ENCODE measurements around the gene BAHD1.

Gene BAHD1

GRCh38 chr15:40440743-40441564, at the start of gene BAHD1:
BAHD1 (plus strand) TSS chr15:40440953; CDS start chr15:40458465, 17,512 bp downstream.
- peak; percentile 73 for DNase-seq

DNA sequence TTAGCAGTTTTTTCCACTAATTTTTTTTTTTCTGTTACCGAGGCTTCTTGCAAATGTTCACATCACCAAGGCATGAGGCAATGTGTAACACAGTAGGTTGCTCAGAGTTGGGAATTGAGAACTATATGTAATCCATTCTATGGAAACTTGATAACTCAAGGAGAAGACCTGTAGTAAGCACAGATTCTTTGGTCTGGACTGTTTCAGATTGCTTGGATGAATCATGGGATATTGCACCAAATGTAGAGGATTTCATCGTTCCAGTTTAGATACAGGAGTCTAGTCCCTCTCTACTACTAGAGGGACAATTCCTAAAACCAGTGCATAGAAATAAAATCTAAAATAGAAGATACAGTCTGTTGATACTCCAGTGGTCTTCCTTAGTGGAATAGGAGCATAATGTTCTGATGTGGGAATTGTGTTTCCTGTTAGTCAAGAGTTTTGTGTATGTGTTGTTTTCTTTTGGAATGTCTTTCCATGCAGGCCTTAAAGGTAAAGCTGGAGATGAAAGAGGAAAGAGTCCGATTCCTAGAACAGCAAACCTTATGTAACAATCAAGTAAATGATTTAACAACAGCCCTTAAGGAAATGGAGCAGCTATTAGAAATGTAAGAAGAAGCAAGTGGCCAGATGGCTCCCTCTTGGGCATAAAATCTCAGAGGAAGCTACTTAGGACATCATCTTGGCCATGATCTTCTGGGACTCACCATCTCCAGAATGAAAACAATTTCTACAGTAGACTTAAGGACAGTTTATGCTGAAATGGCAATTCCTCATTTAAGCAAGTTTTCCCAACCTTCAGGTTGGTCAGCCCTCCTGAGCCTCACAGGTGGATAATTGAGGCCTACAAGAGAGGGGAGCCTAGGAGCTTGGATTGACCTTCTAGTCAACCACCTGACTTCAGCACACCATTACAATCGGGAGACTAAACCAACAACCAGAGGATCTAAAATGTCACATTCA, 47.5 kb upstream of the BAHD1 start:
- no peak for DNase-seq

DNA sequence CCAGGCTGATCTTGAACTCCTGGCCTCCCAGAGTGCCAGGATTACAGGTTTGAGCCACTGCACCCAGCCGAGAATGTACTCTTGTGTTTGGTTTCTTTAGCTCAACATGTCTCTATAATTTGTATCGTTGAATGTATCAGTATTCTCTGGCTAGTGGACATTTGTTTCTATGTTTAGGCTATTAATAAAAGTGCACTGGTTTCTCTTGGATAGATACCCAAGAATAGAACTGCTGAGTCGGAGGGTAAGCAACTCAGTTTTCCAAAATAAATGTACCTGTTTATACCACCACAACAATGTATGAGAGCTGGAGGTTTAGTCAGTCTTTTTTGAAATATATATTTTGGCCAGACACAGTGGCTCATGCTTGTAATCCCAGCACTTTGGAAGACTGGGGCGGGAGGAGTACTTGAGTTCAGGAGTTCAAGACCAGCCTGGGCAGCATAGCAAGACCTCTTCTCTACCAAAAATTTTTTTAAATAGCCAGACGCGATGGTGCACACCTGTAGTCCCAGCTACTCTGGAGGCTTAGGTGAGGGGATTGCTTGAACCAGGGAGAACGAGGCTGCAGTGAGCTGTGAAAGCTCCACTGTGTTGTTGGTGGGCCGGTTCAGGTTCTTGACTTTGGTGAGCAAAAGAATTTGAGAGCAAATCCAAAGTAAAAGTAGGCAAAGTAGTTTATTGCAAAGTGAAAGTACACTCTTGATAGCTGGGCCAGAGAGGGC, 42.9 kb upstream of the BAHD1 start:
- no peak for DNase-seq

DNA sequence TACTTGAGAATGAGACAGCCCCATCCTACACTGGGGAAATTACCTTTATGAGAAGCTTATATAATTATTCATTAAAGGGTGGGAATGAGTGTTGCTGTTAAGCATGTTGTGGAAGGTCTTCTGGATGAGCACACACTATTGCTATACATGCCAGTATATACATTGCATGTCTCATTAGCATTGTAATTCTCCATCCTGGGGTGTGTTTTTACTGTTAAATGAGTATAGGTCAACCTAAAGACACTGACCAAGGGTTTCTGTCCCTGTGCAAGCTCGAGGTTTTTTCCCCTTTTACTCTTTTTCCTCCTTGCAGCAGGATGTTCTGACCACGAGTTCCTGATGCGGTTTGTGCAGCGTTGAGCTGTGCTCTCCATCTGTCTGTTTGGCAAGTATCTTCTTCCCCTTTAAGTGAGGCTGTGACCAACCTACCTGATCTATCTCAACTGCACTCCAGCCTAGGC, 42.3 kb upstream of the BAHD1 start:
- no peak for DNase-seq

DNA sequence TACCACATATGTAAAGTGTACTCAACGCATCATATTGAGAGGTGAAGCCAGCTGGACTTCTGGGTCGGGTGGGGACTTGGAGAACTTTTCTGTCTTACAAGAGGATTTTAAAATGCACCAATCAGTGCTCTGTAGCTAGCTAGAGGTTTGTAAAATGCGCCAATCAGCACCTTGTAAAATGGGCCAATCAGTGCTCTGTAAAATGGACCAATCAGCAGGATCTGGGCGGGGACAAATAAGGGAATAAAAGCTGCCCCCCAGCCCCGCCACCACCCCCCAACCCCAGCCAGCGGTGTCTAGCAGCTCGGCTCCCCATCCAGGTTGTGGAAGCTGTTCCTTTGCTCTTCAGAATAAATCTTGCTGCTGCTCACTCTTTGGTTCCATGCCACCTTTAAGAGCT, 41.4 kb upstream of the BAHD1 start:
- no peak for DNase-seq

GRCh38 chr15:40405501-40406381, 35.0 kb upstream of the BAHD1 start, which contains the start of gene IVD:
IVD (plus strand) TSS chr15:40405795; CDS start chr15:40405828, 33 bp downstream.
- peak; percentile 89 for DNase-seq

DNA sequence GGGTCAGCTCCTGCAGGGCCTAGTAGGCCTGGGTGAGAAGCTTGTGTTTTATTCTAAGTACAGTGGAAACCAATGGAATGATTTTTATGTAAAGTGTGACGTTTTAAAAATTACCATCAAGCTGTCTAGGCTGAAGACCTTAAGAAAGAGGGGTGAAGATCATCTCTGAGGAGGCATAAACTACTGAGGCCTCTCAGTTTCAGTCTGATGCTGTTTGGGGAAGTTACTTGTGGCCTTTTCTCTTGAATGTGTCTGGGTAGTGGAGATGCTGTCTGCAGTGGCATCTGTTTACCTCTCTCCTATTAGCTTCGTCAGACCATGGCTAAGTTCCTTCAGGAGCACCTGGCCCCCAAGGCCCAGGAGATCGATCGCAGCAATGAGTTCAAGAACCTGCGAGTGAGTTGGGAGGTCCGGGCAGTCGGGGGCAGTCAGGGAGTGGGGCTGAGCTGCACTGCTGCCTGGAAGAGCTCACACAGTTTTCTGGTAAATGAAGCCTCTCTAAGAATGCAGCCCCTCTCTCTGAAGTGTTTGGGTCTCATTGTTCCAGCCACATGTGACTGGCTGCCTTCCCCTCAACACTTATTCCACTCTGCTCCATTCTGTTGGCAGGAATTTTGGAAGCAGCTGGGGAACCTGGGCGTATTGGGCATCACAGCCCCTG, 33.3 kb upstream of the BAHD1 start:
- DNase-seq = no peak

- no peak for DNase-seq
Measured at GRCh38 chr15:40409366-40409765, 31.4 kb upstream of the BAHD1 start.

- DNase-seq = no peak
Measured at GRCh38 chr15:40410476-40410875, 30.3 kb upstream of the BAHD1 start.

DNA sequence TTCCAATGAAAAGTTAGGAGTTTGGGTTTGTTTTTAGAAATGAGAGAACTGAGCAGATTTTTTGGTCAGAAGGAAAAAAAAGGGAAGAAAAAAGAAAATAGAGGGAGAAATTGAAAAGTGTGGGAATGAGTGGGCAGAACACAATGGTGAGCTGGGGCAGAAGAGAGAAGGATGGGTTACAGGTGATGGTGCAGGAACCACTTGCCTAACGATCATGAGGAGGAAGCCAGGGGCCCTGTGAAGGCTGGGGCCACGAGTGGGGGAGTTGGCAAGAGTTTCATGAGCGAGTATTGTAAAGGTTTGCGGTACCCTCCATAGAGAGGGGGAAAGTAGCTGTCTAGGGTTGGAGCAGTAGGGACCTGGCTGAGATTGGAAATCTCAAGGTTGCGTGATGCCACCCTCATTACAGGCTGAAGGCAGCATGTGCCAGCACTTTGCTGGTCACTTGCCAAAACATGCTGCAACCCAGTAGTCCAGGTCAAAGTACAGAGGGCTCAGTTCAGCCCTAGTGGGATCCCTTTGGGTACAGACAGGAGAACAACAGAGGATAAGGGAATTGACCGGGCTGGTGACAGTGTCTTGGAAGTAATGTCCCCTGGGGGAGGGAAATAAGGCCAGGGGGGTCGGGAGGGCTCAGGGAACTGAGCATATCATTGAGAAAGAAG, 28.5 kb upstream of the BAHD1 start:
- DNase-seq = no peak

DNA sequence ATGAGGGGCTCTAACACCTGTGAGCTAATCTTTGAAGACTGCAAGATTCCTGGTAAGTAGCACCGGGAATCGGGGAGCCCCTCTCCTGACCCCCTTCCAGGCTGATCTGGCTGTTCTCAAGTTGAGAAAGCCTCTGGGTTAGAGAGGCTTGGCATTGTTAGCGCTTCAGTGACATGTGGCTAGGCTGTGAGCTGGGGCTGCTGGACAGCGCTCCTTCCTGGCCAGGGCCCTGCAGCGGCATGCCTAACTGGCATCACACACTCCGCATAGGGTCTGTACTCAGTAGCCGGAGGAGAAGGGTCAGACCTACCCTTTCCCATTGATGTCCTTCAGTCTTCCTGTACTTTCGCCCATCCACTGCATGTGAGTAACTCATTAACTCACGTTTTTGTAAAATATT, 27.7 kb upstream of the BAHD1 start:
- no peak for DNase-seq

GRCh38 chr15:40414816-40415215, 25.9 kb upstream of the BAHD1 start:
- DNase-seq = no peak

GRCh38 chr15:40415226-40415625, 25.5 kb upstream of the BAHD1 start:
- DNase-seq = no peak

DNA sequence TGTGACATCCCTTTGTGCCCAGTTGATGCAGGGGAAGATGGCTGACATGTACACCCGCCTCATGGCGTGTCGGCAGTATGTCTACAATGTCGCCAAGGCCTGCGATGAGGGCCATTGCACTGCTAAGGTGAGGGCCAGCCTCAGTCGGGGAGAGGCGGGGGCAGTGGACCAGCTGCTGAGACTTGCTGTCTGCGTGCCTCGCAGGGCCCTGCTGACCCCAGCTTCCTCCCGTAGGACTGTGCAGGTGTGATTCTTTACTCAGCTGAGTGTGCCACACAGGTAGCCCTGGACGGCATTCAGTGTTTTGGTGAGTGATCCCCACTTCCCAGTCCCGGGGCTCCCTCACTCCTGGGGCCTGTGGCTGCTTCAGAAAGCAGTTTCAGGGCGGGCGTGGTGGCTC, 24.7 kb upstream of the BAHD1 start:
- no peak for DNase-seq

GRCh38 chr15:40418126-40418525, 22.6 kb upstream of the BAHD1 start:
- DNase-seq = no peak

GRCh38 chr15:40420071-40420713, 20.6 kb upstream of the BAHD1 start:
- no peak for DNase-seq

DNA sequence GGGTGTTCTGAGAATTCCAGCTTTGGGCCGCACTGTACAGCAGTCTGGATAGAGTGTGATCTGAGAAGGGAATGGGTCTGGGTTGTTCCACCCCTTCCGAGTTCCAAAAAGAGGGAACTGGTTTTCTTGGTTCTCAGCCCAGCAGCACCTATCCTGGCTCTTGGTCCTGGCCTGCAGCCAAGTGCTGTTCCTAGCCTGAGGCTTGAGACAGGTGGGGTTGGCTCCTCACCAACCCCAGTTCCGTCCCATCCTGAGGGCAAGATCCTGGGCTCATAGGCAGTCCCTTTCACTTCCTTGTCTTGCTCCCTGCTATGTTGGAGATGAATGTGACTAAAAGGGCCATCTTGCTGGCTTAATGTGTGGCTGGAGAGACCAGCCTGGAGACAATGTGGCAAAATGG, 20.0 kb upstream of the BAHD1 start:
- DNase-seq = no peak

GRCh38 chr15:40421246-40422157, 19.3 kb upstream of the BAHD1 start:
- DNase-seq = peak; percentile 65

DNA sequence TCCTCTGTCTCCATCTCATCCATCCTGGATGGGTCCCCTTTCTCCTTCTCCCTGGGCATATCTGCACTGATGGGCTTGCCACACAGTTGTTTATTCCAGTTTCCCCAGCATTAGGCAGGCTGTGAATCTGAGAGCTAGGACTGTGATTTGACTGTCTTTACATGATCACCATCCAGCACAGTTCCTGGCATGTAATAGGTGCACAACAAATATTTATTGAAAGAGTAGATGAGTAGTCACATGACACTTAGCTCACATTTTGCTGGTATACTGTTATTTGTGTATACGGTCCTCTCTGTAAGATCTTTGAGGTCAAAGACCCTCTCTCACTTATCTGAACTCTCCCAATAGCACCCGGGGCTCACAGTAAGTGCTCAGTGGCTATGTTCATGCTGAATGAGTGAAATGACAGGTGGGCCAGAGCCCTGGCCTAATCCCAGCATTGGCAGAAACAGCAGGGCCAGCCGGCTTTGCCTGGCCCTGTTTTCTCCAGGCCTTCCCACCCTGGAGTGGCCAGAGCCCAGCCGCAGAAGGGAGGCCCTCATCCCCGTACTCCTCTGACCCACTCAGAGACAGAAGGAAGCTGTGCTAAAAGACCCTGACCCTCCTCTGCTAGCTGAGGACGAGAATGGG, 16.2 kb upstream of the BAHD1 start:
- DNase-seq = no peak
